Lower leg skin (tissue), 3 donors: ENCODE data around the gene TRPV6.

Experiments used
- POLR2A ChIP-seq, 2 donors: fragments of 450-650 bp; IDR thresholded peaks; one replicate each; pipeline ENCODE4 v1.6.1; 2016 to 2017; ENCODE audit warnings: antibody characterized with exemption in 2 of 2, mild to moderate bottlenecking in 1 of 2, moderate library complexity in 1 of 2
- TF ChIP-seq, protein P1 (sequence below), 3 donors: fragments of 450-650 bp; IDR thresholded peaks; one replicate each; pipeline ENCODE4 v1.5.1; 2016; ENCODE audit warnings: antibody characterized with exemption in 3 of 3, mild to moderate bottlenecking in 3 of 3, moderate library complexity in 2 of 3

- TF ChIP-seq POLR2A (IDR thresholded peaks at IDR 0.05): no peak
- TF ChIP-seq, protein P1, sequence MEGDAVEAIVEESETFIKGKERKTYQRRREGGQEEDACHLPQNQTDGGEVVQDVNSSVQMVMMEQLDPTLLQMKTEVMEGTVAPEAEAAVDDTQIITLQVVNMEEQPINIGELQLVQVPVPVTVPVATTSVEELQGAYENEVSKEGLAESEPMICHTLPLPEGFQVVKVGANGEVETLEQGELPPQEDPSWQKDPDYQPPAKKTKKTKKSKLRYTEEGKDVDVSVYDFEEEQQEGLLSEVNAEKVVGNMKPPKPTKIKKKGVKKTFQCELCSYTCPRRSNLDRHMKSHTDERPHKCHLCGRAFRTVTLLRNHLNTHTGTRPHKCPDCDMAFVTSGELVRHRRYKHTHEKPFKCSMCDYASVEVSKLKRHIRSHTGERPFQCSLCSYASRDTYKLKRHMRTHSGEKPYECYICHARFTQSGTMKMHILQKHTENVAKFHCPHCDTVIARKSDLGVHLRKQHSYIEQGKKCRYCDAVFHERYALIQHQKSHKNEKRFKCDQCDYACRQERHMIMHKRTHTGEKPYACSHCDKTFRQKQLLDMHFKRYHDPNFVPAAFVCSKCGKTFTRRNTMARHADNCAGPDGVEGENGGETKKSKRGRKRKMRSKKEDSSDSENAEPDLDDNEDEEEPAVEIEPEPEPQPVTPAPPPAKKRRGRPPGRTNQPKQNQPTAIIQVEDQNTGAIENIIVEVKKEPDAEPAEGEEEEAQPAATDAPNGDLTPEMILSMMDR (IDR thresholded peaks at IDR 0.05): no peak
These were observed 48.5 kb upstream of the TRPV6 start for GRCh38 chr7:142934056-142934455.
